Suprapubic skin (tissue), 4 donors: Measurements from ENCODE around the gene MAGI3.

Source experiments
- CTCF ChIP-seq, 2 donors: fragments of 200-600 bp in 1 of 2; fragments of 450-650 bp in 1 of 2; sonication (generic) in 1 of 2; IDR thresholded peaks; one replicate each; pipeline ENCODE4 v1.5.1; 2016 to 2019; ENCODE audit warnings: antibody characterized with exemption in 2 of 2, mild to moderate bottlenecking in 1 of 2, moderate library complexity in 1 of 2
- POLR2A ChIP-seq, 2 donors: fragments of 450-650 bp; IDR thresholded peaks; one replicate each; pipeline ENCODE4 v1.6.1; 2017; ENCODE audit warnings: antibody characterized with exemption in 2 of 2, mild to moderate bottlenecking in 2 of 2, moderate library complexity in 2 of 2
- POLR2AphosphoS5 ChIP-seq, 3 donors: sonication (generic); formaldehyde crosslinking; IDR thresholded peaks; one replicate each; pipeline ENCODE4 v1.6.1; 2017; ENCODE audit warnings: antibody characterized with exemption in 3 of 3

GRCh38 chr1:113373644-113374043, 16.7 kb upstream of the MAGI3 start:
- no peak for TF ChIP-seq POLR2AphosphoS5 (IDR thresholded peaks at IDR 0.05)
- TF ChIP-seq CTCF (IDR thresholded peaks at IDR 0.05), result no peak
- no peak for TF ChIP-seq POLR2A (IDR thresholded peaks at IDR 0.05)
